Caco-2 (cell line): ENCODE results near the gene ORC6. TPM values are rescaled to one million over a fixed set of nuclear protein-coding genes. Genes with fewer than 3 reads are reported as not detected.
"Not testable (repeated sequence)": the region's sequence is repeated elsewhere in the genome, so short reads cannot be mapped to it uniquely, and the experiment has no call there.

Experiments
- BruUV-seq: library from RNA; stranded (reverse); fragments of 400-500 nt; replicated peaks from 2 replicates; lab custom pipeline; 2021; lab: Mats Ljungman, UMichigan
- CTCF ChIA-PET: fragments of 300-600 bp; sonication (Branson Sonifier 250); formaldehyde crosslinking; loops from one replicate; lab custom pipeline; 2022; ENCODE audit warnings: antibody characterized with exemption; lab: Charles Lee
- POLR2A ChIA-PET: fragments of 300-600 bp; sonication (Branson Sonifier 250); formaldehyde crosslinking; loops from one replicate; lab custom pipeline; 2022; ENCODE audit warnings: antibody characterized with exemption; lab: Charles Lee
- DNase-seq, 2 experiments: peaks; one replicate each; pipeline versions ENCODE4 v3.0.0 to v3.0.0-alpha.2; 2020 to 2022
- H3K27me3 ChIP-seq: replicated peaks from 2 replicates; pipeline ENCODE4 v1.6.0; 2011; ENCODE audit warnings: low read length; ENCODE audit not compliant: control insufficient read depth, insufficient read depth
- H3K36me3 ChIP-seq: 2 replicates; pipeline ENCODE4 v1.5.1; 2011; ENCODE audit warnings: low read length; ENCODE audit not compliant: control insufficient read depth, insufficient read depth
- H3K4me1 ChIP-seq: fragments of 250-450 bp; sonication (Bioruptor Pico); 2 replicates; pipeline ENCODE4 v1.5.1; 2020; ENCODE audit warnings: mild to moderate bottlenecking
- H3K4me3 ChIP-seq: 2 replicates; pipeline ENCODE4 v1.5.1; 2011; ENCODE audit warnings: low read depth, mild to moderate bottlenecking, control low read depth, low read length
- H3K9me3 ChIP-seq: fragments of 250-450 bp; sonication (Bioruptor Pico); 2 replicates; pipeline ENCODE4 v1.5.1; 2020; ENCODE audit warnings: mild to moderate bottlenecking, moderate library complexity
- H3K27ac Mint-ChIP-seq: one replicate; pipeline ENCODE4 v1.8.0; 2022; ENCODE audit warnings: mixed read lengths; ENCODE audit not compliant: unreplicated experiment
- H3K27me3 Mint-ChIP-seq: one replicate; pipeline ENCODE4 v1.8.0; 2022; ENCODE audit warnings: mixed read lengths; ENCODE audit not compliant: insufficient read depth, unreplicated experiment
- H3K36me3 Mint-ChIP-seq: one replicate; pipeline ENCODE4 v1.8.0; 2022; ENCODE audit warnings: mild to moderate bottlenecking, mixed read lengths; ENCODE audit not compliant: insufficient read depth, unreplicated experiment
- H3K4me1 Mint-ChIP-seq: one replicate; pipeline ENCODE4 v1.8.0; 2022; ENCODE audit warnings: low read depth, mixed read lengths; ENCODE audit not compliant: unreplicated experiment
- H3K4me3 Mint-ChIP-seq: one replicate; pipeline ENCODE4 v1.8.0; 2022; ENCODE audit warnings: mild to moderate bottlenecking, moderate library complexity, mixed read lengths; ENCODE audit not compliant: unreplicated experiment
- H3K9me3 Mint-ChIP-seq: one replicate; pipeline ENCODE4 v1.8.0; 2022; ENCODE audit warnings: mixed read lengths; ENCODE audit not compliant: unreplicated experiment
- CTCF ChIP-seq, 2 experiments: fragments of 200-600 bp in 1 of 2; IDR thresholded peaks; 1 replicate in 1 of 2; 2 replicates in 1 of 2; pipeline versions ENCODE4 v1.5.1 to v1.8.0; 2011 to 2022; ENCODE audit warnings: antibody characterized with exemption in 1 of 2, control low read depth in 1 of 2, inconsistent platforms in 1 of 2, low read depth in 1 of 2, low read length in 1 of 2, mild to moderate bottlenecking in 1 of 2, moderate library complexity in 1 of 2; ENCODE audit not compliant: insufficient read depth in 1 of 2, severe bottlenecking in 1 of 2, unreplicated experiment in 1 of 2
- intact Hi-C: fragments of 100-400 bp; cut with micrococcal nuclease; formaldehyde crosslinking; loops from one replicate; pipeline ENCODE4 v1.10.0; 2022; ENCODE audit not compliant: unreplicated experiment
- total RNA-seq: library from RNA; stranded (reverse); gene quantifications from 2 replicates; pipeline ENCODE4 v1.2.3, GENCODE V29; 2022

The ORC6 gene
- total RNA-seq, 1 experiment from 2014 or later = 56.3 TPM

DNA sequence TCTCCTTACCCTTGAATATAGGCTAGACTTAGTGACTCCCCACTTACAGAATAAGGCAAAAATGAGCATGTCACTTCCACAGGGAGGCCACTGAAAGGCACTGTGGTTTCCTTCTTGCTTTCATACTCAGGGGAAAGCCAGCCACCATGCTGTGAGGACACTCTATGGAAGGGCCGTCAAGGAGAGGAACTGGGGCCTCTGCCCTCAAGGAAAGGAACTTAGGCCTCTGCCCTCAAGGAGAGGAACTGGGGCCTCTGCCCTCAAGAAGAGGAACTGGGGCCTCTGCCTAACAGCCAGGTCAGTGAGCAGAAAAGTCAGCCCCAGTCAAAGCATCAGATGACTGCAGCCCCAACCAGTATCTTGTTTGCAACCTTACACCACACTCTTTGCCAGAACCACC, 30.5 kb upstream of the ORC6 start:
- ChIA-PET POLR2A (no interaction called here), CTCF (no interaction called here)
- H3K36me3 Mint-ChIP-seq = peaks cover 60% of the 10 kb centered on the region
- intact Hi-C loops = no loop called here
- H3K27ac Mint-ChIP-seq = no peak overlapping the region
- BruUV-seq = no TSS peak
- no peak for DNase-seq
- no peaks in the 10 kb centered on the region for H3K9me3 ChIP-seq
- TF ChIP-seq CTCF (IDR thresholded peaks at IDR 0.05; ENCODE audit: insufficient read depth in 1 of 2, low read depth in 1 of 2, low read length in 1 of 2, severe bottlenecking in 1 of 2, unreplicated experiment in 1 of 2) = no peak
- no peaks in the 10 kb centered on the region for H3K27me3 ChIP-seq
- H3K27me3 Mint-ChIP-seq = no peaks in the 10 kb centered on the region
- no peaks in the 10 kb centered on the region for H3K9me3 Mint-ChIP-seq
- H3K4me3 Mint-ChIP-seq = no peak overlapping the region
- no peaks in the 10 kb centered on the region for H3K4me1 Mint-ChIP-seq
- H3K36me3 ChIP-seq = peaks cover 2% of the 10 kb centered on the region
- H3K4me3 ChIP-seq = no peak overlapping the region
- no peaks in the 10 kb centered on the region for H3K4me1 ChIP-seq

- no peaks in the 10 kb centered on the region for H3K4me1 ChIP-seq
- ChIA-PET CTCF (no interaction called here), POLR2A (no interaction called here)
- no peaks in the 10 kb centered on the region for H3K9me3 ChIP-seq
- no peak for DNase-seq
- no TSS peak for BruUV-seq
- Mint-ChIP-seq H3K27me3 (no peaks in the 10 kb centered on the region), H3K9me3 (no peaks in the 10 kb centered on the region), H3K4me1 (no peaks in the 10 kb centered on the region), H3K27ac (no peak overlapping the region), H3K36me3 (peaks cover 56% of the 10 kb centered on the region), H3K4me3 (no peak overlapping the region)
- H3K27me3 ChIP-seq = no peaks in the 10 kb centered on the region
- H3K36me3 ChIP-seq = peaks cover 2% of the 10 kb centered on the region
- intact Hi-C loops = no loop called here
- TF ChIP-seq CTCF (IDR thresholded peaks at IDR 0.05; ENCODE audit: insufficient read depth in 1 of 2, low read depth in 1 of 2, low read length in 1 of 2, severe bottlenecking in 1 of 2, unreplicated experiment in 1 of 2) = no peak
- H3K4me3 ChIP-seq = no peak overlapping the region
Measured at GRCh38 chr16:46662123-46662522, 27.3 kb upstream of the ORC6 start.

DNA sequence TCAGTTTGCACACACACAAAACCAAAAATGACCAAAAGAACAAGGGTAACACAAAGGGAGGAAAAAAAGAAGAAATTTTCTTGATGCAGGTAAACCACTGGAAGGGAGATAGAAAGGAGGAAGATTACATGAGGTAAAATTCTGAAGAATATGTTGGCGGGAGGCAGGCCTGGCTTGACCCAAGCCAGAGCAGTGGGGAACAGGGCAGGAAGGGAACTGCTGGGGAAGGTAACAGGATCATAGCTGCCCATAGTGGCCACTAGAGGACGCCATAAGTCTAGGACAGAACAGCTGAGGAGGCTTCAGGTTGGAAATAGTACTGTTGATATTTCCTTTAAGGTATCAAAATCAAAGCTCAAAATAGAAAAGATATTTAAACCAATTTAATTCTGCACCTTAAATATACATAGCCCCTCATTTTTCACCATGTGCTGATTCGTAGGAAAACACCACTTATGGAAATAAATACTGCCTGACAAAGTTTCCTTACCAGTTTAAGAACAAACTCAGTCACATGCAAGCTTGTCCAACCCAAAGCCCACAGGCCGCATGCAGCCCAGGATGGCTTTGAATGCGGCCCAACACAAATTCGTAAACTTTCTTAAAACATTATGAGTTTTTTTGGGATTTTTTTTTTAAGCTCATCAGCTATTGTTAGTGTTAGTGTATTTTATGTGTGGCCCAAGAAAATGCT, 16.0 kb upstream of the ORC6 start:
- H3K36me3 ChIP-seq = peaks cover 2% of the 10 kb centered on the region; the same call in 1 of the 2 replicates
- Mint-ChIP-seq H3K36me3 (peaks cover 74% of the 10 kb centered on the region), H3K9me3 (no peaks in the 10 kb centered on the region), H3K4me1 (peaks cover 3% of the 10 kb centered on the region), H3K4me3 (no peak overlapping the region), H3K27me3 (no peaks in the 10 kb centered on the region), H3K27ac (no peak overlapping the region)
- no TSS peak for BruUV-seq
- H3K9me3 ChIP-seq = no peaks in the 10 kb centered on the region
- peak; percentile 62 to 67 for DNase-seq
- intact Hi-C loops = loop anchor here (1.0 to 10.0 kb wide), 3 partner anchors 17 to 231 kb away; no protein-coding TSS in a partner anchor
- no peaks in the 10 kb centered on the region for H3K27me3 ChIP-seq
- H3K4me3 ChIP-seq = no peak overlapping the region
- H3K4me1 ChIP-seq = peaks cover 2% of the 10 kb centered on the region; the same call in 1 of the 2 replicates
- ChIA-PET POLR2A (interaction anchor here (0.6 to 1.0 kb wide), 3 partner anchors 36 to 156 kb away, joined by 3 to 13 read pairs (median 7); no protein-coding TSS in a partner anchor), CTCF (interaction anchor here (0.6 to 1.3 kb wide), 13 partner anchors 8 to 364 kb away, joined by 3 to 18 read pairs (median 4); partner anchors contain the start of genes ORC6 and VPS35)
- TF ChIP-seq CTCF (IDR thresholded peaks at IDR 0.05; ENCODE audit: insufficient read depth in 1 of 2, low read depth in 1 of 2, low read length in 1 of 2, severe bottlenecking in 1 of 2, unreplicated experiment in 1 of 2) = peak; percentile 79 to 97

GRCh38 chr16:46677943-46678342, 11.5 kb upstream of the ORC6 start:
- intact Hi-C loops = loop anchor here (10.0 kb wide), 1 partner anchor 227 kb away; no protein-coding TSS in a partner anchor
- H3K9me3 ChIP-seq, CTCF ChIA-PET, H3K9me3 Mint-ChIP-seq, H3K27ac Mint-ChIP-seq, H3K4me3 Mint-ChIP-seq, BruUV-seq, H3K27me3 Mint-ChIP-seq, H3K27me3 ChIP-seq, DNase-seq, H3K4me3 ChIP-seq, POLR2A ChIA-PET, H3K36me3 ChIP-seq: not testable (repeated sequence)
- H3K4me1 ChIP-seq = peaks cover 35% of the 10 kb centered on the region
- Mint-ChIP-seq H3K36me3 (peaks cover 66% of the 10 kb centered on the region), H3K4me1 (peaks cover 10% of the 10 kb centered on the region)

GRCh38 chr16:46681867-46682266, 7.6 kb upstream of the ORC6 start:
- POLR2A ChIA-PET, H3K9me3 ChIP-seq, H3K4me3 Mint-ChIP-seq, DNase-seq, H3K27ac Mint-ChIP-seq, H3K36me3 ChIP-seq, BruUV-seq, H3K4me3 ChIP-seq, H3K27me3 Mint-ChIP-seq, intact Hi-C loops, H3K27me3 ChIP-seq, H3K9me3 Mint-ChIP-seq: not testable (repeated sequence)
- peaks cover 74% of the 10 kb centered on the region for H3K4me1 ChIP-seq
- Mint-ChIP-seq H3K36me3 (peaks cover 35% of the 10 kb centered on the region), H3K4me1 (peaks cover 26% of the 10 kb centered on the region)
- CTCF ChIA-PET = interaction anchor here (0.8 kb wide), 1 partner anchor 9 kb away, joined by 3 read pairs; no protein-coding TSS in a partner anchor
